ENCODE data around the gene ANKFY1.
A peak's percentile ranks its signal among the peaks of the same experiment; 100 is the strongest.

Gene ANKFY1

GRCh38 chr17:4166419-4166818 is 97.4 kb downstream of the ANKFY1 start:
- no peak overlapping the region for H3K4me3 ChIP-seq (replicated peaks in 1 of 2; ENCODE audit: low read depth in 2 of 2, low read length in 2 of 2)
- TF ChIP-seq CTCF (IDR thresholded peaks at IDR 0.05; ENCODE audit: low read depth, low read length) = no peak
- DNase-seq (ENCODE audit: low read depth in 2 of 2) = no peak

- no peak for TF ChIP-seq CTCF (IDR thresholded peaks at IDR 0.05; ENCODE audit: low read depth, low read length)
- H3K4me3 ChIP-seq (replicated peaks in 1 of 2; ENCODE audit: low read depth in 2 of 2, low read length in 2 of 2) = no peak overlapping the region
- no peak for DNase-seq (ENCODE audit: low read depth in 2 of 2)
Observed at GRCh38 chr17:4165301-4166010, 98.3 kb downstream of the ANKFY1 start.

- peak; percentile 69 to 70 for DNase-seq (ENCODE audit: low read depth in 2 of 2)
- TF ChIP-seq CTCF (IDR thresholded peaks at IDR 0.05; ENCODE audit: low read depth, low read length) = no peak
Observed at GRCh38 chr17:4163951-4164350, 99.8 kb downstream of the ANKFY1 start.

GRCh38 chr17:4162775-4163466 is 100.9 kb downstream of the ANKFY1 start:
- H3K4me3 ChIP-seq (replicated peaks in 1 of 2; ENCODE audit: low read depth in 2 of 2, low read length in 2 of 2) = no peak overlapping the region
- peak in 1 of 2 donors; percentile 40 for DNase-seq (ENCODE audit: low read depth in 2 of 2)
- no peak for TF ChIP-seq CTCF (IDR thresholded peaks at IDR 0.05; ENCODE audit: low read depth, low read length)

More at GRCh38 chr17:4163951-4164350, 99.8 kb downstream of the ANKFY1 start:
- H3K4me3 ChIP-seq (replicated peaks in 1 of 2; ENCODE audit: low read depth in 2 of 2, low read length in 2 of 2) = no peak overlapping the region

GRCh38 chr17:4162321-4162720 is 101.5 kb downstream of the ANKFY1 start:
- no peak for DNase-seq (ENCODE audit: low read depth in 2 of 2)
- no peak for TF ChIP-seq CTCF (IDR thresholded peaks at IDR 0.05; ENCODE audit: low read depth, low read length)
- no peak overlapping the region for H3K4me3 ChIP-seq (replicated peaks in 1 of 2; ENCODE audit: low read depth in 2 of 2, low read length in 2 of 2)

GRCh38 chr17:4161967-4162305 is 101.8 kb downstream of the ANKFY1 start:
- TF ChIP-seq CTCF (IDR thresholded peaks at IDR 0.05; ENCODE audit: low read depth, low read length) = no peak
- DNase-seq (ENCODE audit: low read depth in 2 of 2) = no peak
- no peak overlapping the region for H3K4me3 ChIP-seq (replicated peaks in 1 of 2; ENCODE audit: low read depth in 2 of 2, low read length in 2 of 2)
